ENCODE results near the gene CPXM2. TPM values are rescaled to one million over a fixed set of nuclear protein-coding genes. Genes with fewer than 3 reads are reported as not detected.

Gene CPXM2
- 0.02 TPM in 1 of 5 replicates, not detected in the others for total RNA-seq (2022; extraction: Qiagen RNA extraction; ENCODE audit: low read depth)

GRCh38 chr10:123891144-123892071 is at the start of gene CPXM2:
CPXM2 (minus strand) TSS chr10:123891807; CDS start chr10:123891659, 148 bp downstream.

Other genes starting within 250 kb of the CPXM2 start
- gene GPR26, start 225.5 kb downstream of the CPXM2 start, total RNA-seq (2022; extraction: Qiagen RNA extraction; ENCODE audit: low read depth) = not detected in 5 replicates
- 9.0 to 10.8 TPM (median 9.3 TPM) in 5 replicates for gene CHST15, start 201.8 kb upstream of the CPXM2 start, total RNA-seq (2022; extraction: Qiagen RNA extraction; ENCODE audit: low read depth)